HepG2 (cell line): Measurements from ENCODE around the gene RAD9A. TPM values are rescaled to one million over a fixed set of nuclear protein-coding genes. Genes with fewer than 3 reads are reported as not detected.

Experiments used
- HOXD1 ChIP-seq: sonication (generic); formaldehyde crosslinking; IDR thresholded peaks from 2 replicates; pipeline ENCODE4 v1.5.0; 2020; ENCODE audit warnings: missing genetic modification reagents
- NCOA2 ChIP-seq: sonication (generic); formaldehyde crosslinking; IDR thresholded peaks from 2 replicates; pipeline ENCODE4 v1.8.0; 2022; ENCODE audit warnings: inconsistent platforms
- NFKB2 ChIP-seq: sonication (generic); formaldehyde crosslinking; IDR thresholded peaks from 2 replicates; pipeline ENCODE4 v1.4.0; 2020; ENCODE audit warnings: missing genetic modification reagents, borderline replicate concordance
- NFYC ChIP-seq: IDR thresholded peaks from 2 replicates; pipeline ENCODE4 v1.6.1; 2016; ENCODE audit warnings: missing genetic modification reagents, missing compliant biosample characterization
- SPEN ChIP-seq: sonication (generic); formaldehyde crosslinking; IDR thresholded peaks from 2 replicates; pipeline ENCODE4 v1.5.1; 2020; ENCODE audit warnings: low read depth, mild to moderate bottlenecking, missing genetic modification reagents
- TAF1 ChIP-seq: sonication (generic); formaldehyde crosslinking; IDR thresholded peaks from 2 replicates; pipeline ENCODE4 v1.4.0; 2020; ENCODE audit warnings: missing genetic modification reagents
- TRIM24 ChIP-seq: sonication (generic); formaldehyde crosslinking; IDR thresholded peaks from 2 replicates; pipeline ENCODE4 v1.8.0; 2022; ENCODE audit warnings: mild to moderate bottlenecking, missing genetic modification reagents
- ZBTB7A ChIP-seq: sonication (generic); formaldehyde crosslinking; IDR thresholded peaks from 2 replicates; pipeline ENCODE4 v1.8.0; 2022; ENCODE audit warnings: mild to moderate bottlenecking, missing genetic modification reagents
- ZNF205 ChIP-seq: IDR thresholded peaks from 2 replicates; pipeline ENCODE4 v1.6.1; 2018; ENCODE audit warnings: missing biosample characterization, missing genetic modification reagents
- ZNF251 ChIP-seq: sonication (generic); formaldehyde crosslinking; IDR thresholded peaks from 2 replicates; pipeline ENCODE4 v1.9.0; 2021; ENCODE audit warnings: mild to moderate bottlenecking, missing genetic modification reagents
- ZNF292 ChIP-seq: sonication (generic); formaldehyde crosslinking; IDR thresholded peaks from 2 replicates; pipeline ENCODE4 v1.8.1; 2022; ENCODE audit warnings: mild to moderate bottlenecking, low read depth, missing genetic modification reagents, borderline replicate concordance
- ZNF331 ChIP-seq: sonication (generic); formaldehyde crosslinking; IDR thresholded peaks from 2 replicates; pipeline ENCODE4 v1.4.0; 2020; ENCODE audit warnings: missing genetic modification reagents
- ZNF335 ChIP-seq: sonication (generic); formaldehyde crosslinking; IDR thresholded peaks from 2 replicates; pipeline ENCODE4 v1.4.0; 2020; ENCODE audit warnings: missing genetic modification reagents
- polyA plus RNA-seq, 8 experiments: library from polyadenylated mRNA; depleted of rRNA in 3 of 8; stranded (reverse) in 7 of 8; unstranded in 1 of 8; fragments of >200 nt; fragmentation: Illumina TruSeq in 4 of 8; extraction: Trizol in 4 of 8; gene quantifications; 2 replicates each; pipeline versions ENCODE4 v1.2.1 to v1.2.3, GENCODE V29; 2011 to 2016; ENCODE audit warnings: low read depth in 4 of 8, missing spikeins in 1 of 8, mixed read lengths in 1 of 8; ENCODE audit not compliant: insufficient read depth in 1 of 8
- total RNA-seq, 5 experiments: library from RNA; depleted of rRNA; stranded (reverse); fragments of >200 nt; fragmentation: Illumina TruSeq; extraction: Trizol; gene quantifications; 2 replicates each; pipeline ENCODE4 v1.2.3, GENCODE V29; 2016; ENCODE audit warnings: low read depth in 1 of 5
- TF ChIP-seq, protein P1 (sequence below): sonication (generic); formaldehyde crosslinking; IDR thresholded peaks from 2 replicates; pipeline ENCODE4 v1.5.1; 2020; ENCODE audit warnings: mild to moderate bottlenecking, missing genetic modification reagents, borderline replicate concordance
- TF ChIP-seq, protein P2 (sequence below): sonication (generic); formaldehyde crosslinking; IDR thresholded peaks from 2 replicates; pipeline ENCODE4 v1.4.0; 2020; ENCODE audit warnings: mild to moderate bottlenecking, missing genetic modification reagents
- TF ChIP-seq, protein P3 (sequence below): sonication (generic); formaldehyde crosslinking; IDR thresholded peaks from 2 replicates; pipeline ENCODE4 v1.4.0; 2020; ENCODE audit warnings: missing genetic modification reagents

RAD9A gene
- total and polyA plus RNA-seq, 2 of the 13 experiments (the other 11 are each of a cell fraction or from before 2014, with no cell fraction given) = 10.1 to 15.7 TPM

DNA sequence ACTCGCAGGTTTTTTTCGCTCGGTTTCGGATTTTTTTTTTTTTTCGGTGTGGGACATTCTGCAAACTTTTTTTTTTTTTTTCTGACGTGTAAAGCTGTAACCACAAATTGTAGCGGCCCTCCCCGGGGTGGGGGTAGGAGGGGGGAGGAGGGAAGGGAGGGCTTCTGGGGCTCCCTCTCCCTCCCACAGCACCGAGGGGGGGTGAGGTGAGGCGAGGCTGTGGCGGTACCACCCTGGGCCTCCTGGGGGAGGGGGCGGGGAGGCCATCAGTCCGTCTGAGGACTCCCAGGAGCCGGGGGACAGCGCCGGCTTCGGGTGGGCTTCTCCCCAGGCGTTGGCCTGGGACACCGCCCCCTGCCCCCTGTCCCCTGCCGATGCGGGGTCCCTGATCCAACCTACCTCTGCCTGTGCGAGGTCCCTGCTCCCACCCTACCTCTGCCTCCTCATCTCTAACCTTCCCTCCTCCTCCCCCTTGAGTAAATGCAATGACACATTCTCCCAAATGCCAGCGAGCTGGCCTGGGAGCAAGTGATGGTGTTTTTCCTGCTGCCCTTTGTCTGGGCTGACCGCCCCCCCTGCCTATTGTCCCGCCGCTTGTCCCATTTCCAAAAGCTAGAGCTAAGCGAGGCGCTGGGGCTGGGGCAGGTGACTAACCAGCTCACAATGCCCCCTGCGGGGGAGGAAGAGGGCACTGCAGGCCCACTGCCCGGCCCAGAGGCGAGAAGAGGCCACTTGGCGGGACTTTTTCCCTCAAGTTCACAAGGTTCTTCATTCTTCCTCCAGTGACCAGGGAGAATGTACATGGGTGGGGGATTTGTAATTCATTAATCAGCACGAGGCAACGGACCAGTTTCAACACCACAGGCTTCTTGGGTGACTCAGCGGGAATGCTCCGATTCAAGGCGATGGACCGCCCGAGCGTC lies 17.9 kb upstream of the RAD9A start (continued):
- TF ChIP-seq NCOA2 (CRISPR knock-in tag) = no peak
- TF ChIP-seq, protein P1, sequence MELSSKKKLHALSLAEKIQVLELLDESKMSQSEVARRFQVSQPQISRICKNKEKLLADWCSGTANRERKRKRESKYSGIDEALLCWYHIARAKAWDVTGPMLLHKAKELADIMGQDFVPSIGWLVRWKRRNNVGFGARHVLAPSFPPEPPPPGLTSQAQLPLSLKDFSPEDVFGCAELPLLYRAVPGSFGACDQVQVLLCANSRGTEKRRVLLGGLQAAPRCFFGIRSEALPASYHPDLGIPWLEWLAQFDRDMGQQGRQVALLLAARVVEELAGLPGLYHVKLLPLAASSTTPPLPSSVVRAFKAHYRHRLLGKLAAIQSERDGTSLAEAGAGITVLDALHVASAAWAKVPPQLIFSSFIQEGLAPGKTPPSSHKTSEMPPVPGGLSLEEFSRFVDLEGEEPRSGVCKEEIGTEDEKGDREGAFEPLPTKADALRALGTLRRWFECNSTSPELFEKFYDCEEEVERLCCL = no peak
- TF ChIP-seq TRIM24 (CRISPR knock-in tag) = no peak
- TF ChIP-seq NFYC = no peak
- TF ChIP-seq TAF1 (CRISPR knock-in tag) = peak; percentile 35; the same call in 1 of the 2 replicates
- TF ChIP-seq, protein P2, sequence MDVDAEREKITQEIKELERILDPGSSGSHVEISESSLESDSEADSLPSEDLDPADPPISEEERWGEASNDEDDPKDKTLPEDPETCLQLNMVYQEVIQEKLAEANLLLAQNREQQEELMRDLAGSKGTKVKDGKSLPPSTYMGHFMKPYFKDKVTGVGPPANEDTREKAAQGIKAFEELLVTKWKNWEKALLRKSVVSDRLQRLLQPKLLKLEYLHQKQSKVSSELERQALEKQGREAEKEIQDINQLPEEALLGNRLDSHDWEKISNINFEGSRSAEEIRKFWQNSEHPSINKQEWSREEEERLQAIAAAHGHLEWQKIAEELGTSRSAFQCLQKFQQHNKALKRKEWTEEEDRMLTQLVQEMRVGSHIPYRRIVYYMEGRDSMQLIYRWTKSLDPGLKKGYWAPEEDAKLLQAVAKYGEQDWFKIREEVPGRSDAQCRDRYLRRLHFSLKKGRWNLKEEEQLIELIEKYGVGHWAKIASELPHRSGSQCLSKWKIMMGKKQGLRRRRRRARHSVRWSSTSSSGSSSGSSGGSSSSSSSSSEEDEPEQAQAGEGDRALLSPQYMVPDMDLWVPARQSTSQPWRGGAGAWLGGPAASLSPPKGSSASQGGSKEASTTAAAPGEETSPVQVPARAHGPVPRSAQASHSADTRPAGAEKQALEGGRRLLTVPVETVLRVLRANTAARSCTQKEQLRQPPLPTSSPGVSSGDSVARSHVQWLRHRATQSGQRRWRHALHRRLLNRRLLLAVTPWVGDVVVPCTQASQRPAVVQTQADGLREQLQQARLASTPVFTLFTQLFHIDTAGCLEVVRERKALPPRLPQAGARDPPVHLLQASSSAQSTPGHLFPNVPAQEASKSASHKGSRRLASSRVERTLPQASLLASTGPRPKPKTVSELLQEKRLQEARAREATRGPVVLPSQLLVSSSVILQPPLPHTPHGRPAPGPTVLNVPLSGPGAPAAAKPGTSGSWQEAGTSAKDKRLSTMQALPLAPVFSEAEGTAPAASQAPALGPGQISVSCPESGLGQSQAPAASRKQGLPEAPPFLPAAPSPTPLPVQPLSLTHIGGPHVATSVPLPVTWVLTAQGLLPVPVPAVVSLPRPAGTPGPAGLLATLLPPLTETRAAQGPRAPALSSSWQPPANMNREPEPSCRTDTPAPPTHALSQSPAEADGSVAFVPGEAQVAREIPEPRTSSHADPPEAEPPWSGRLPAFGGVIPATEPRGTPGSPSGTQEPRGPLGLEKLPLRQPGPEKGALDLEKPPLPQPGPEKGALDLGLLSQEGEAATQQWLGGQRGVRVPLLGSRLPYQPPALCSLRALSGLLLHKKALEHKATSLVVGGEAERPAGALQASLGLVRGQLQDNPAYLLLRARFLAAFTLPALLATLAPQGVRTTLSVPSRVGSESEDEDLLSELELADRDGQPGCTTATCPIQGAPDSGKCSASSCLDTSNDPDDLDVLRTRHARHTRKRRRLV (CRISPR knock-in tag) = no peak
- no peak for TF ChIP-seq ZNF205 (CRISPR knock-in tag)
- TF ChIP-seq ZNF251 = no peak
- no peak for TF ChIP-seq ZNF292 (CRISPR knock-in tag)
- TF ChIP-seq NFKB2 (CRISPR knock-in tag) = peak; percentile 41; the same call in 1 of the 2 replicates
- no peak for TF ChIP-seq ZBTB7A (CRISPR knock-in tag)
- no peak for TF ChIP-seq SPEN (CRISPR knock-in tag)
- no peak for TF ChIP-seq ZNF335 (CRISPR knock-in tag)
- TF ChIP-seq ZNF331 (CRISPR knock-in tag) = no peak
- TF ChIP-seq HOXD1 (CRISPR knock-in tag) = no peak
- TF ChIP-seq, protein P3, sequence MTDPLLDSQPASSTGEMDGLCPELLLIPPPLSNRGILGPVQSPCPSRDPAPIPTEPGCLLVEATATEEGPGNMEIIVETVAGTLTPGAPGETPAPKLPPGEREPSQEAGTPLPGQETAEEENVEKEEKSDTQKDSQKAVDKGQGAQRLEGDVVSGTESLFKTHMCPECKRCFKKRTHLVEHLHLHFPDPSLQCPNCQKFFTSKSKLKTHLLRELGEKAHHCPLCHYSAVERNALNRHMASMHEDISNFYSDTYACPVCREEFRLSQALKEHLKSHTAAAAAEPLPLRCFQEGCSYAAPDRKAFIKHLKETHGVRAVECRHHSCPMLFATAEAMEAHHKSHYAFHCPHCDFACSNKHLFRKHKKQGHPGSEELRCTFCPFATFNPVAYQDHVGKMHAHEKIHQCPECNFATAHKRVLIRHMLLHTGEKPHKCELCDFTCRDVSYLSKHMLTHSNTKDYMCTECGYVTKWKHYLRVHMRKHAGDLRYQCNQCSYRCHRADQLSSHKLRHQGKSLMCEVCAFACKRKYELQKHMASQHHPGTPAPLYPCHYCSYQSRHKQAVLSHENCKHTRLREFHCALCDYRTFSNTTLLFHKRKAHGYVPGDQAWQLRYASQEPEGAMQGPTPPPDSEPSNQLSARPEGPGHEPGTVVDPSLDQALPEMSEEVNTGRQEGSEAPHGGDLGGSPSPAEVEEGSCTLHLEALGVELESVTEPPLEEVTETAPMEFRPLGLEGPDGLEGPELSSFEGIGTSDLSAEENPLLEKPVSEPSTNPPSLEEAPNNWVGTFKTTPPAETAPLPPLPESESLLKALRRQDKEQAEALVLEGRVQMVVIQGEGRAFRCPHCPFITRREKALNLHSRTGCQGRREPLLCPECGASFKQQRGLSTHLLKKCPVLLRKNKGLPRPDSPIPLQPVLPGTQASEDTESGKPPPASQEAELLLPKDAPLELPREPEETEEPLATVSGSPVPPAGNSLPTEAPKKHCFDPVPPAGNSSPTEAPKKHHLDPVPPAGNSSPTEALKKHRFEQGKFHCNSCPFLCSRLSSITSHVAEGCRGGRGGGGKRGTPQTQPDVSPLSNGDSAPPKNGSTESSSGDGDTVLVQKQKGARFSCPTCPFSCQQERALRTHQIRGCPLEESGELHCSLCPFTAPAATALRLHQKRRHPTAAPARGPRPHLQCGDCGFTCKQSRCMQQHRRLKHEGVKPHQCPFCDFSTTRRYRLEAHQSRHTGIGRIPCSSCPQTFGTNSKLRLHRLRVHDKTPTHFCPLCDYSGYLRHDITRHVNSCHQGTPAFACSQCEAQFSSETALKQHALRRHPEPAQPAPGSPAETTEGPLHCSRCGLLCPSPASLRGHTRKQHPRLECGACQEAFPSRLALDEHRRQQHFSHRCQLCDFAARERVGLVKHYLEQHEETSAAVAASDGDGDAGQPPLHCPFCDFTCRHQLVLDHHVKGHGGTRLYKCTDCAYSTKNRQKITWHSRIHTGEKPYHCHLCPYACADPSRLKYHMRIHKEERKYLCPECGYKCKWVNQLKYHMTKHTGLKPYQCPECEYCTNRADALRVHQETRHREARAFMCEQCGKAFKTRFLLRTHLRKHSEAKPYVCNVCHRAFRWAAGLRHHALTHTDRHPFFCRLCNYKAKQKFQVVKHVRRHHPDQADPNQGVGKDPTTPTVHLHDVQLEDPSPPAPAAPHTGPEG (CRISPR knock-in tag) = no peak; the same call in 1 of the 2 replicates
